Stimulated activated CD8-positive, alpha-beta memory T cell treated with anti-CD3 and anti-CD28 coated beads, Interleukin-2, amount 100 ng/mL, for 1 hour (primary cell): ENCODE results near the gene GRK2.
A peak's percentile ranks its signal among the peaks of the same experiment; 100 is the strongest.

Source experiments
- DNase-seq, 2 donors: peaks; one replicate each; pipeline ENCODE4 v3.0.0-alpha.2; 2020; ENCODE audit warnings: low read depth in 2 of 2

Gene GRK2

DNA sequence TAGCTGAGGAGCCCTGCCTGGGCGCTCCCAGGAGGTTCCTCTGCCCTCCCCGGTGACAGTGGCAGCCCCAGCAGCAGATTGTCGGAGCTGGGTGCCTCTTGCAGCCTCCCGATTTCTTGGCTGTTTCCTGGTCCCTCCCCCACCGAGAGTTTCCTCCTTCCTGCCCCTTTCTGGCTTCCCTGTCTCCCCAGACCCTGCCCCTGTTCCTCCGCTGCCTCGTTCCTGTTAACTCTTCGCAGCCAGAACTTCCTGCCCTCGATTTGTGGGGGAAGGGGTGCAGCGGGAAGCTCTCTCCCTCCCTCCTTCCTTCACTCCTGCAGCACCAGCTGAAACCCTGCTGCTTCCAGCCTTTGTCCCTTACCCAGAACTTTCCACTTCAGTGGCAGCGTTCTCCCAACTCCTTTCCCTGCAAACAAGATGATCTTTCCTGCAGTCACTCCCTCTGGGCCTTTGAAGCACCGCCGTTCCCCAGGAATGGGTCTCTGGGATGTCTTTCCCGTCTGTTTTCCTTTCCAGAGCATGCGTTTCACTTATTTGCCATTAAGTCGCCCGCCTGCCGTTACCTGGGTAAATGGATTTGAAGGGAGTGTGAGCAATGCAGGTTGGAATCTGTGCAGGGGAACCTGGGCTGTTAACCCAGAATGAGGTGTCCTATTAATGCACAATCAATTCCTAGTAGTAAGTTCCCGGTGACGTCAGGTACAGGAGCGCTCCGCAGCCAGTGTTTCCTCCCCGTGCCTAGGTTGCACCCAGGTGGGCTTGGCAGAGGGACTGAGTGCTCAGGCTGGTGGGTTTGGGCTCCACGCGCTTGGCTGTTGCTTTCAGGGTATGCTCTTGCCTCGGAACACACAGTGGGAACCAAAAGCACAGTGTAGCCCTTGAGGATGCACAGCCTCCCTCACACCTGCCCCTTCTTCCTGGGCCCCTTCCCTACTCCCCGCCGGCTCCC is 4.3 kb downstream of the GRK2 start:
- no peak for DNase-seq

DNA sequence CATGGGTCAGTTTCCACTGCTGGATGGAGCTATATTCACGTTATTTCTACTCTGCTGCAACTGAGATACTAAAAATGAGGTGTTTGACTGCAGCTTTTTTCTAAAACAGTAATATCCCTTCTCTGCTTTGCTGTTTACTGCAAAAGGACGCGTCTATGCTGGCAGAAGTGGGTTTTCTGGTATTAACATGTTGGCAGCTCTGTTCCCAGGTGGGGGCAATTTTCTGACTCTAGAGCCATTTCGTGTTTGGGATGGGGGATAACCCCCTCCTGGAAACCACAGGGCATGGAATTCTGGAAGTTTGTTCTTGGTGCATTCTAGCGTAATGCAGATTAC is 4.9 kb downstream of the GRK2 start:
- no peak for DNase-seq

DNA sequence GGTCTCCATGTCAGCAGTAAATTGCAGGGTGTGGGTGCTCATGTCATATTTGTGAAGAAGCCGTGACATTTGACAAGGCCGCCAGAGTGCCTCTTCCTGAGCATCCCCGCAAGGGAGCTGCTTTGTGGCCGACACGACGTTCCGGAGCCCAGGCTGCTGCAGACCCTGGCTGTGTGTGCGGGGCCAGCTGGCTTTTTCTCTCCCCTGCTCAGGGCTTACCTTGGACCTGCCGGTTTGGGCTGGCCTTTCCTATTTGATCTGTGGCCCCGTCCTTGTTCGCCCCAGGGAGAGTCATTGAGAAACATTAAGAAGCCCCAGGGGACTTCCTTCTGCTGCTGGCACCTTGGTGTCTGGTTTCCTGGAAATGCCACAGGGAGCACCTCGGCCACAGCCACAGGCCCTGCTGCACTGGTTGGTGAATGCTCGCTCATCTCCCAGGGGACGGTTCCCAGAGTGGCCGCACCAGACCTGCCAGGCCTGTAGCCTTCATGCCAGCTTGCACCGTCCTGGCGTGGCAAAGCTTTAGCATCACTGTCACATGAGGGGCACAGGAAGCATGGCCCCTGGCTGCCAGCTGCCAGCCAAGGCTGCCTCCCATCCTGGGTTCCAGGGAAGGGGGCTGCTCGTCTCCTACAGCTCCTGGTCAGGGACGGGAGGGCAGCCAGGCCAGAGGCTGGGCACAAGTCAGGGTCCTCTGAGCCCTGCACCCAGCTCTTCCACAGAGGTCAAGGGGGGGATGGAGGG is 5.4 kb downstream of the GRK2 start:
- DNase-seq, result no peak

DNA sequence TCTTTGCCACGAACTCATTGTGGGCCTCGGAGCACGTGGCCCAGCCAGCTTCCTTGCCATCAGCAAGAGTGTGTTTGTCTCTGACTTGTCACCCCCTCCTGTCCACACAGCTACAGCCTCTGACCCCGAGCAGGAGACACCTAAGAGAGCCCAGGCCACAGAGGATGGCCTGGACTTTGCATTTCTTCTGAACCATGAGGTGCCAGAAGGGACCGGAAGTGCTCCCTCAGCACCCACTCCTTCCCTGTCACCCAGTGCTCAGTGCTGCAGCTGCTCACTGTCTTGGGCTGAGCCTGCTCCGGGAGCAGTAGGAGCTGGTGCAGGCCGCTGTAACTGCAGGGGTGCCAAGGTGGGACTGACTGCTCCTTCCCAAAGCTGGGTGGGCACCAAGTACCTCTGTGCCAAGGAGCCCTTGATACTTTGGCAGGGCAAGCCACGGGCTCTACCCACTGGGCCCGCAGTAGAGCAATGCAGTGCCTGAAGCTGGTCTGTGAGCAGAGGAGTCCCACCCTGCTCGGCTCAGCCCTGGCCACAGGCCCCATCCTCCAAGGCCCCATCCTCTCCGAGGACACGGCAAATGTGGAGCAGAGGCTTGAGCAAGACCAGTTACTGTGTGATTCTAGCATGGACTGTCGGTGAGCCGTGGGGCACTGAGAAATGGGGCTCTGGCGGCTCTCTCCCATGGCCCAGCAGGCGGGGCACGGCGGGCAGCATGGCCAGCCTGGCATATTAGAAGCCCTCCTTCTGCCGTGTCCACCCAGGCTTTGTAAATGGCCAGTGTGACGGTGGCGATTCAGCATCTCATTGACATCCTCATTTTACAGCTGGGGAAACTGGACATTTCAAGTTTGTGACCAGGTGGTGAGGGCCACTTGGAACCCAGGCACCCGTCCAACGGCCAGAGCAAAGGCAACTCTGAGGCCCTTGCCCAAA is 6.3 kb downstream of the GRK2 start:
- DNase-seq, result no peak

DNA sequence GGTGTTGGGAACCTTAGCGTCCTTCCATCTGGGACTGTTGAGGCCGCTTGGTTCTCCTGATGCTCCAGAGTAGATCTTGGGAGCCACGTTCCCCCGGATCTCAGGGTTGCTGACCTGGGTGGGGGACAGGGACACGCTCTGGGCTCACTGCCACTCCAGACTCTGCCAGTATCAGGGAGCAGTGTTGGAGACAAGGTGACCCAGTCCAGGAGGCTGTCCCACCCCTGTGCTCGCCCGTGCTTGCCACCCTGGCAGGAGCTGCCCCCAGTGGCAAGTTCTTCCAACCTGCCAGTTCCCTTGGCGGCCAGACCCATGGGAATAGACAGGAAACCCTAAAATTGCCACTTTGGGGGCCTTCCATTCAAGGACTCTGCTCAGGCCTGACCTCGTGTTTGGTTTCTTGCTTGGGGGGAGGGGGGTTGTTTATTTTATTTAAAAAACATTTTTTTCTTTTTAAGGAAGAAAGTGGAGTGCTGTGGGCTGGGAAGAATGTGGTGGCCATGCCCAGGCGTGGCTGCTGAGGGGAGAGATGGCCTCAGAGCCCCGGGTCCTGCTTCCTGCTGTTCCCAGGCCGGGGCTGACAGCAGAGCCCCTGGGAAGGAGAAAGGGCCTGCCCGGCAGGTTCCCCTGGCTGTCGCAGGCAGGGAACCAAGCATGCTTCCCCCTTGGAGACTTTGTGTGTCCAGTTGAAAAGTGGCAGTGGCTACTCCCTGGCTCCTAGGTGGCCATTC is 7.2 kb downstream of the GRK2 start:
- no peak for DNase-seq

DNA sequence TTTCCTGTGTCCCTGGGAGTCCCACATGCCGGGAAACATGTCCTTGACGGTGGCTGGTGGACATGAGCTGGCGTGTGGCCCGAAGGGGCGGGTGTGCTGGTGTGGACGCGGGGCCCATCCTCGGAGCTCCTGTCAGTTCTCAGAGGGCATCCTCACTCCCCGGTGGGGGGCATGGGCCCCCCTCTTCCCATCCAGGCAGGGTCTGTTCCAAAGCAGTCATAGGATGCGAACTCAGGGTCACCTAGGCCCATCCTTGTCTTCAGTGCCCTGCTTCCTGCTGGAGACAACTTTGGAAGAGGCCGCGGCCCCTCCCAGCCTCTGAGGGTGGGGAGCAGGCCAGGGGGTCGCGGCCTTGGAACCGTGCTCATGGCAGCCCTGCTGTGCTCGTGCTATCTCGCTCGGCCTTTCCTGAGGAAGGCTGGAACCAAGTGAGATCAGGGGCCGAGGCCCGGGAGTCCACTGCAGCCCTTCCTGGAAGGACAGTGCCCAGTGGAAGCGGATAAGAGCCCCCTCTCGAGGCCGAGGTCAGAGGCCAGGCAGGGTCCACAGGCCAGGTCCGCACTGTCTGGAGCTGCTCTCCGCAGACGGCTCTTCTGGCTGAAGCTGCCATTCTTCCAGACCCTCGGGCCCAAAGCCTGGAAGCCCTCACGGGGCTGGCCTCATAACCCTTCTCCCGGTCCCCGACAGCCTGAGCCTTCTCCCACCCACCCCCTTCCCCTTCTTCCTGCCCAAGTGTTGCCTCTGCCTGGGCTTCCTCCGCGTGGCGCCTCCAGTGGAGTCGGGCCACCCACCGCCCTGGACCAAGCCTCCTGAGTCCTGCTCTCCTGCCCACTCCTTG is 8.7 kb downstream of the GRK2 start:
- DNase-seq, result no peak

DNA sequence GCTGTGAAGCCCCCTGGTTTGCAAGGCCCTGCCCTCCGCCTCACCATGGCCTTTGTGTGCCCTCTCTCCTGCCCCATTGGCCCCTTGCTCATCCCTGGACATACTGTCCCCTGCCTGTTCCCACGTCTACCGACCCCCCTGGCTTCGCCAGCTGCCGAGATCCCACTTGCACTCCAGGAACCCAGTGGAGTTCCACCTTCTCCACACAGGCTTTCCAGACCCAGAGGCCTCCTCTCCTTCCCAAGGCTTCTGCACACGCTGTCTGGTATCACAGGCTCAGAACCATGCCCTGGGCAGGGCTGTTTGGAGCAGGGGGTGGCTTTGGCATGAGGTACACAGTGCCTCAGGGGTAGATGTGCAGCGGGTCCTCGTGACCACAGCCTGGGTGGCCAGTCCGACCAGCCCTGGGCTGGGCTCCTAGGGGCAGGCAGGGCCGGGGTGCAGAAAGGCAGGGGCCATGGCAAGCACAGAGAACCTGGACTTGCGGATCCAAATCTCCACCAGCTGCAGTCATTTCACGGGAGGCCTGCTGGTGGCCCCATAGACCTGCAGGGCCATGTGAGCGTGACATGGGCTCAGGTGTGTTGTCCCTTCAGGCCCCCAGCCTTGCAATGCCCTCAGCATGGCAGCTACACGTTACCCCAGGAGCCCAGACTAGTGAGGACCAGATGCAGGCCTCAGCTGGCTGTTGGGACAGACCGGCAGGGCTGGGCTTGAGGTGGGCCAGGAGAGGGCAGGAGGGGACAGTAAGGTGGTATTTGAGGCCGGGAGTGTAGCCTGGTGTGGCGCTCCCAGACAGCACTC is 9.5 kb downstream of the GRK2 start:
- no peak for DNase-seq

DNA sequence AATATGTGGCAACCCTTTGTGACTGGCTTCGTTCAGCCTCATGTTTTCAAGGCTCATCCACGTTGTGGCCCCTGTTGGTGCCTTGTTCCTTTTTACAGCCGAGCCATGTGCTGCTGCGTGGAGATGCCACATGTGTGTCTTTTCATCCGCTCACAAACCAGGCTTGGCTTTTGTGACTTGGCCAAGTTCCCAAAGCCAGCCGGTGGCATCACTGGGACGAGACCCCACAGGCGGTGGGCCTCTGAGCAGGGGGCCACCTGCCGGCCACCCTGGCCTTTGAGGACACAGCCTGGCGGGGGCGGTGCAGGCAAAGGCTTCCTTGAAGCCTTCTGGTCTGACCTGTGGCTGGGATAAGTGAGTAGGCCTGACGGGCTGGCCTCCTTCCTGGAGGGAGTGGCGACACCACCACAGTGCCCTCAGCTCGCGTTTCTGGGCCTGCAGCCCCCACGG is 10.5 kb downstream of the GRK2 start:
- DNase-seq, result no peak

DNA sequence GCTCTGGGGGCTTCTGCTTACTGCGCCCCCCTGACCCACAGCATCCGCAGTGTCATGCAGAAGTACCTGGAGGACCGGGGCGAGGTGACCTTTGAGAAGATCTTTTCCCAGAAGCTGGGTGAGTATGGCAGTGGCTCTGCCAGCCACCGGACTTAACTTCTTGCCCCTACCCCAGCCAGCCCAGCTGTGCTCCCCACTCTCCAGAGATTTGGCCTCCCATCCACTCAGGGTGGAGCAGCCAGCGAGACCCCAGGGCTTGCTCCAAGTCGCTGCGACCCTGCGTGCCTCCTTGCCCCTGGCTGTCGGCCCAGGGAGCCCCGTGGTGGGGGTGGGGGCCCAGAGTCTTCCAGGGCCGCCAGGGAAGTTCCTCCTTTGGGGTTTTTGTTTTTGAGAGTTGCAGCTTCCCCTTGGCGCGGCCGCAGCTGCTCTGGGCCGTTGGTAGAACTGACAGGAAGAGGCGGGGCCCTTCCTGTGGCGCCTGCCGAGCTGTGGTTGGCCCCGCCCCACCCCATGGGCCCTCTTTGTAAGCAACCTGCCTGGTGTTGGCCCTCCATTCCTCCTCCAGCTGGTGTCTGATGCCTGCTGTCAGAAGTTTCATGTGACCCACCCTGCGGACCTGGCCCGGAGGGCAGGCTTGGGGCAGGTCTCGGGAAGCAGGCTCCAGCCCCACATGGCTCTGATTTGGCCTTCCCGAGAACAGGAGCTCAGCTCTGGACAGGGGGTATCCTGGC is 11.1 kb downstream of the GRK2 start:
- peak; percentile 70 to 85 for DNase-seq

DNA sequence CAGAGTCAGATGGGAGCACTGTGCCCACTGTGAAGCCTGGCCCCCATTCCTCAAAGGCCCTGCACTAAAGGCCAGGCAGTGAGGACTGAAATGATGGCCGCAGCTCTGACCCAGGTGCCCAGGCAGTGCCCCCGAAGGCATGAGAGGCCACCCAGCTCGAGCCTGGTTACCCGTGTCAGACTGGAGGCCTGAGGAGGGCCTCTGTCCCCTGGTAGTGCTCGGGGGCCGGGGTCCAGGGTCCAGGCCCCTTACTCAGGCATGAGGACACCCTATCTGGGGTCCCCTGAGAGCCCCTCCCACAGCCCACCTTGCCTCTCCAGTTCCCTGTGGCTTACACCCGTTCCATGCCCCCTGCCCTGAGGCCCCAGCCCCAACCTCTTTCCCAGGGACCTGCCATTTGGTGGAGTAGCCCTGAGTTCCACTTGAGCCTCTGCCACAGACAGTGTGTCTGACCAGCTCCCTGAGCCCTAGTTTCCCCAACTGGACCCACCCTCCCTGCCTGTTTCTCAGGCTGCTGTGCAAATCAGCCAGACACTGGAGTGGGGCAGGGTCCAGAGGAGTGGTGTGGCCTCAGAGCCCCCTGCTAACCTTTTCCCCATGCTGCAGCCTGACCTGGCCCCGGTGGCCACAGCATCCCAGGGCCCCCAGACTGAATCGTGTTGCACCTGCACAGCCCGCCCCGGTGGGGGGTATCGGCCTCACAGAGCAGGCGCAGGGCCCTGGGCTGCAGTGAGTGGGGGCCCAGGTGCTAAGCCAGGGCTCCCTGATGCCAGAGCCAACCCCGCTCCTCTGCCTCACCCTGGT is 12.1 kb downstream of the GRK2 start:
- DNase-seq, result no peak

DNA sequence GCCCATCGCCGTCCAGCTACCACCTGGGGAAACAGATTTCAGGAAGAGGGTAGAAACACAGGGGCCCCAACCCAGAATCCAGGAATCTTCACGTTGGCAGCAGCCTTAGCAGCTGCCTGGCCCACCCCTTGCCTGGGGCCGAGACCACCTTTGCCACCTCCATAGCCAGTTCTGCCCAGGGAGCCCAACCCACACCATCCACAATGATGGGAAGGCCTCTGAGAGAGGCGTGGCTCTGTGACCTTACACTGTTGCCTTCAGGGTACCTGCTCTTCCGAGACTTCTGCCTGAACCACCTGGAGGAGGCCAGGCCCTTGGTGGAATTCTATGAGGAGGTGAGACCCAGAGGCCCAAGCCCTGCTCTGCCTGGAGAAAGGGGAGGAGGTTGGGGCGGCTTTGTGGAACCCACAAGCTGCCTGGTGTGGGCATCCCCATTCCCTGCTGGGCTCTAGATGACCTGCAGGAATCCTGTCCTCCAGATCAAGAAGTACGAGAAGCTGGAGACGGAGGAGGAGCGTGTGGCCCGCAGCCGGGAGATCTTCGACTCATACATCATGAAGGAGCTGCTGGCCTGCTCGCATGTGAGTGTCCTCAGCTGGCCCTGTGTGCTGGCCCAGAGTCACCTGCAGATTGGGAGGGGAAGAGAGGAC is 12.8 kb downstream of the GRK2 start:
- no peak for DNase-seq

DNA sequence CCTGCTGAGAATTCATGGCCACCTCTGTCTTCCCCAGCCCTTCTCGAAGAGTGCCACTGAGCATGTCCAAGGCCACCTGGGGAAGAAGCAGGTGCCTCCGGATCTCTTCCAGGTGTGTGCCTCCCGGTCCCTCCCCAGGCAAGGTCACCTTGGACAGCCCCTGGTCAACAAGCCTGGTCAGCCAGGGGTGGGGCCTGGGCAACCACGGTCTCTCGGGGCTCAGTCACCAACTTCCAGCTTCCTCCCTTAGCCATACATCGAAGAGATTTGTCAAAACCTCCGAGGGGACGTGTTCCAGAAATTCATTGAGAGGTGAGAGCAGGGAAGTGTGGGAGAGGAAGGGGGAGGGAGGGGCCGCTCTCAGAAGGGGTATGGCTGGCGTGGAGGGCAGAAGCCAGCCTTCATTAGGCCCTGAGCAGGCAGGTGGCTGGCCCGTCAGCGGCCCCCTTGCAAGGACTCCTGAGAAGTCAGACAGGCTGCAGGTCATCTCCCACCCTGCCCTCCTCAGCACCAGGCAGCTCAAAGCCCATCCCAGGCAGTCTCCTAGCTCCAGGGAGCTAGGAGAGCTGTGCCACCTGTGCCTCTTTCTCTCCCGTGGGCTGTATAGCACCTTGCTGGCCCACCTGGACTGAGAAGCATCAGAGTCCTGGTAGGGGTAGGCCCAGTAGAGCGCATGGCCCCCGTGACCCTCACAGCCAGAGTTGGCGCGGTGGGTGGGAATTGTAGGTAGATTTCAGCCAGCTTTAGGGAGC is 13.5 kb downstream of the GRK2 start:
- DNase-seq, result no peak

DNA sequence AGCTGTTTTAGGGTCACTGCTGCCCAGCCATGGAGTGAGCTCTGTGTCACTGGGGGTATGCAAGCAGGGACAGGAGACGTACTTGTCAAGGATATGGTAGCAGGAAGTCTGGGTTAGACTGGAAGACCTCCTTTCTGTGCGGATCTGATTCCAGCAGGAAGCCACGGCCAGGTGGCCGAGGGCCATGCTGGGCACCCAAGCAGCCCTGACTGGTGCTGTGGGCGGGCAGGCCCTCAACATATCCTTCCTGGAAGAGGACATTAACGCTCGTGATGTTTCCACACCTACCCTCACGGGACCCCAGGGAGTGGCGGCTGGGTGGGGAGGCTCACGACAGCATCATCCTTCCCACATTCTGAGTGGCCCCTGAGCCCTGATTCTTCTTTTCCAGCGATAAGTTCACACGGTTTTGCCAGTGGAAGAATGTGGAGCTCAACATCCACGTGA is 14.1 kb downstream of the GRK2 start:
- no peak for DNase-seq

DNA sequence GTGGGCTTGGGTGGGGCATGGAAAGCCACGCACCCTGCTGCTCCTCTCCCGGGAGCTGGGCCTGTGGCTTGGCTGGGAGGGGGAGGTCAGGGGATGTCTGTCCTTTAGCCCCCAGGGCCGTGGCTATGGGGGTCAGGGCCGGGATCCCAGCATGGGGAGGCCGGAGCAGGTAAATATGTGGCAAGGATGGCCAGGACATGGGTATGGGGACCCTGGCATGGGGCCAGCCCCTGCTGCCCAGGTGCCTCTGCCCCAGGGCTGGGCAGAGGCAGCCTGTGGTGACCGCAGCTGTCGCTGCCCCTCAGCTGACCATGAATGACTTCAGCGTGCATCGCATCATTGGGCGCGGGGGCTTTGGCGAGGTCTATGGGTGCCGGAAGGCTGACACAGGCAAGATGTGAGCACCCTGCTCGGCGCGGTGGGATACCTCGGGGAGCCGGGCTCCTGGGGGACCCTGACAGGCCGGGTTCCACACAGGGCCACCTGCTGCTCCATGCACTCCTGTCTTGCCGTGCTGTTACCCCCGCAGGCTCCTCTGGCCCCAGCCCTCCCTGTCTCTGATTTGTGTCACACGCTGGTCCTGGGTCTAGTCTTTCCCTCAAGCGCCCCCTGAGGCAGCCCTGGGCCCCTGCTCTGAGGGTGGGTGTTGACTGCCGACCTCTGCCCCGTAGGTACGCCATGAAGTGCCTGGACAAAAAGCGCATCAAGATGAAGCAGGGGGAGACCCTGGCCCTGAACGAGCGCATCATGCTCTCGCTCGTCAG is 14.7 kb downstream of the GRK2 start:
- no peak for DNase-seq

DNA sequence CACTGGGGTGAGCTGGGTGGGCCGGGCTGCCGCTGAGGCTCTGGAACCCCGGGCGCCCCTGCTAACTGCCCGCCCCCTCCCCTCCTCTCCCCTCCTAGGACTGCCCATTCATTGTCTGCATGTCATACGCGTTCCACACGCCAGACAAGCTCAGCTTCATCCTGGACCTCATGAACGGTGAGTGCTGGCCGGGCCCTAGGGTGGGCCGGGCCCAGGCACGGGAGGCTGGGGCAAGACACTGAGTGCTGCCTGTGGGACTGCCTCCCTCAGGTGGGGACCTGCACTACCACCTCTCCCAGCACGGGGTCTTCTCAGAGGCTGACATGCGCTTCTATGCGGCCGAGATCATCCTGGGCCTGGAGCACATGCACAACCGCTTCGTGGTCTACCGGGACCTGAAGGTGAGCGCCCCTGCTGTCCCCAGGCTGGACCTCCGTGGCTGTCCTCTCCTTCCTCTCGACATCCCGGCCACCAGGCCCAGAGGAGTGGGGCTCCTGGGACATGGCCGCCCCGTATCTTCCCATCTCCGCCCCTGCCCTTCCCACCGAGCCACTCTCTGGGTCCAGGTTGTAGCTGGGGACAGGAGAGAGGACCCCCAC is 15.4 kb downstream of the GRK2 start:
- DNase-seq, result no peak
